ENCODE measurements around the gene CNP. TPM values are rescaled to one million over a fixed set of nuclear protein-coding genes. Genes with fewer than 3 reads are reported as not detected.
A peak's percentile ranks its signal among the peaks of the same experiment; 100 is the strongest.

The CNP gene
- total and polyA plus RNA-seq, 2 of the 8 experiments (the other 6 are each of a cell fraction or from before 2014, with no cell fraction given), result 21.9 to 60.6 TPM

GRCh38 chr17:41965694-41966462, 717 bp upstream of the CNP start (continued):
- TF ChIP-seq SIX5 (IDR thresholded peaks at IDR 0.05; ENCODE audit: low read depth, low read length) (no peak), E2F6 (IDR thresholded peaks at IDR 0.05) (no peak), CBX5 (IDR thresholded peaks at IDR 0.05; ENCODE audit: low read depth, low read length) (no peak), USF2 (IDR thresholded peaks at IDR 0.05; ENCODE audit: low read length) (no peak), ATF2 (IDR thresholded peaks at IDR 0.05; ENCODE audit: low read length) (peak; percentile 72; the same call in 1 of the 2 replicates), BACH1 (IDR thresholded peaks at IDR 0.05; ENCODE audit: low read length) (no peak)
- TF ChIP-seq, protein P1, sequence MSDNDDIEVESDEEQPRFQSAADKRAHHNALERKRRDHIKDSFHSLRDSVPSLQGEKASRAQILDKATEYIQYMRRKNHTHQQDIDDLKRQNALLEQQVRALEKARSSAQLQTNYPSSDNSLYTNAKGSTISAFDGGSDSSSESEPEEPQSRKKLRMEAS (IDR thresholded peaks at IDR 0.05), result no peak

Data from H1 (cell line).